GM23338 (cell line): ENCODE measurements around the gene PSPC1. TPM values are rescaled to one million over a fixed set of nuclear protein-coding genes. Genes with fewer than 3 reads are reported as not detected.

Source experiments
- ATAC-seq: fragments of 200-7000 bp; cut with Tn5 transposase; 3 replicates; pipeline ENCODE4 v1.9.1; 2020
- DNase-seq: peaks from one replicate; pipeline ENCODE4 v3.0.0-alpha.2; 2015; ENCODE audit warnings: low spot score
- H2AFZ ChIP-seq: fragments of 200-600 bp; sonication (generic); 2 replicates; pipeline ENCODE4 v1.8.0; 2016; ENCODE audit warnings: antibody characterized with exemption, mild to moderate bottlenecking, moderate library complexity
- H3F3A ChIP-seq: fragments of 200-600 bp; sonication (generic); replicated peaks from 2 replicates; pipeline ENCODE4 v1.8.0; 2017; ENCODE audit warnings: antibody characterized with exemption, mixed run types, low read depth
- H3K27ac ChIP-seq: fragments of 200-600 bp; sonication (generic); 2 replicates; pipeline ENCODE4 v1.6.1; 2016; ENCODE audit warnings: low read depth
- H3K27me3 ChIP-seq: fragments of 200-600 bp; sonication (generic); 2 replicates; pipeline ENCODE4 v1.8.0; 2016; ENCODE audit warnings: mild to moderate bottlenecking, mixed run types, moderate library complexity; ENCODE audit not compliant: insufficient read depth
- H3K36me3 ChIP-seq: fragments of 200-600 bp; sonication (generic); 2 replicates; pipeline ENCODE4 v1.8.0; 2016; ENCODE audit warnings: mild to moderate bottlenecking; ENCODE audit not compliant: insufficient read depth
- H3K4me1 ChIP-seq: fragments of 200-600 bp; sonication (generic); 2 replicates; pipeline ENCODE4 v1.8.0; 2016; ENCODE audit warnings: mild to moderate bottlenecking, moderate library complexity; ENCODE audit not compliant: insufficient read depth
- H3K4me2 ChIP-seq: fragments of 200-600 bp; sonication (generic); 2 replicates; pipeline ENCODE4 v1.7.1; 2017; ENCODE audit warnings: mixed run types
- H3K4me3 ChIP-seq: fragments of 200-600 bp; sonication (generic); 2 replicates; pipeline ENCODE4 v1.6.1; 2016; ENCODE audit warnings: mixed run types
- H3K79me2 ChIP-seq: fragments of 200-600 bp; sonication (generic); replicated peaks from 2 replicates; pipeline ENCODE4 v1.8.0; 2017; ENCODE audit warnings: mild to moderate bottlenecking; ENCODE audit not compliant: insufficient read depth
- H3K9me2 ChIP-seq: fragments of 200-600 bp; sonication (generic); 2 replicates; pipeline ENCODE4 v1.8.0; 2017; ENCODE audit not compliant: insufficient read depth
- H4K20me1 ChIP-seq: fragments of 200-600 bp; sonication (generic); replicated peaks from 2 replicates; pipeline ENCODE4 v1.8.0; 2017; ENCODE audit warnings: mild to moderate bottlenecking; ENCODE audit not compliant: insufficient read depth
- H3K27ac Mint-ChIP-seq: 2 replicates; pipeline ENCODE4 v1.8.0; 2020; ENCODE audit warnings: inconsistent platforms, mild to moderate bottlenecking, moderate library complexity, mixed read lengths
- H3K27me3 Mint-ChIP-seq: 3 replicates; pipeline ENCODE4 v1.8.0; 2022; ENCODE audit warnings: low read depth, mild to moderate bottlenecking, moderate library complexity, mixed read lengths, inconsistent platforms; ENCODE audit not compliant: insufficient read depth, poor library complexity
- H3K36me3 Mint-ChIP-seq: 3 replicates; pipeline ENCODE4 v1.8.0; 2021; ENCODE audit warnings: low read depth, mild to moderate bottlenecking, inconsistent platforms, moderate library complexity, mixed read lengths
- H3K4me1 Mint-ChIP-seq: 3 replicates; pipeline ENCODE4 v1.8.0; 2020; ENCODE audit warnings: mild to moderate bottlenecking, inconsistent platforms, mixed read lengths
- H3K4me3 Mint-ChIP-seq: 3 replicates; pipeline ENCODE4 v1.8.0; 2021; ENCODE audit warnings: moderate library complexity, mild to moderate bottlenecking, inconsistent platforms, mixed read lengths
- H3K9me3 Mint-ChIP-seq: 3 replicates; pipeline ENCODE4 v1.8.0; 2020; ENCODE audit warnings: moderate library complexity, mild to moderate bottlenecking, inconsistent platforms, mixed read lengths
- CTCF ChIP-seq, 2 experiments: fragments of 200-600 bp in 1 of 2; sonication (generic) in 1 of 2; conservative IDR thresholded peaks; 2 replicates each; pipeline versions ENCODE4 v1.5.1 to v1.6.1; 2016 to 2017; ENCODE audit warnings: antibody characterized with exemption in 2 of 2, low read depth in 2 of 2, mild to moderate bottlenecking in 2 of 2, moderate library complexity in 1 of 2
- ETS1 ChIP-seq: IDR thresholded peaks from 2 replicates; pipeline ENCODE4 v1.6.1; 2016; ENCODE audit warnings: antibody characterized with exemption
- EZH2 ChIP-seq: fragments of 200-600 bp; sonication (generic); IDR thresholded peaks from one replicate; pipeline ENCODE4 v1.8.0; 2017; ENCODE audit warnings: antibody characterized with exemption, mild to moderate bottlenecking, low read depth; ENCODE audit not compliant: unreplicated experiment
- EZH2phosphoT487 ChIP-seq: fragments of 200-600 bp; sonication (generic); IDR thresholded peaks from one replicate; pipeline ENCODE4 v1.8.1; 2018; ENCODE audit warnings: antibody characterized with exemption; ENCODE audit not compliant: unreplicated experiment
- JUNB ChIP-seq: IDR thresholded peaks from one replicate; pipeline ENCODE4 v1.6.1; 2016; ENCODE audit warnings: antibody characterized with exemption; ENCODE audit not compliant: unreplicated experiment
- NANOG ChIP-seq: IDR thresholded peaks from 2 replicates; pipeline ENCODE4 v1.6.1; 2016; ENCODE audit warnings: antibody characterized with exemption, borderline replicate concordance
- POLR2AphosphoS5 ChIP-seq: IDR thresholded peaks from 2 replicates; pipeline ENCODE4 v1.6.1; 2016; ENCODE audit warnings: antibody characterized with exemption, low read depth
- REST ChIP-seq: IDR thresholded peaks from one replicate; pipeline ENCODE4 v1.6.1; 2018; ENCODE audit warnings: antibody characterized with exemption; ENCODE audit not compliant: unreplicated experiment
- STAT1 ChIP-seq: IDR thresholded peaks from one replicate; pipeline ENCODE4 v1.6.1; 2016; ENCODE audit warnings: antibody characterized with exemption; ENCODE audit not compliant: unreplicated experiment
- ZNF114 ChIP-seq: fragments of 250-450 bp; sonication (Bioruptor Pico); IDR thresholded peaks from 2 replicates; pipeline ENCODE4 v1.5.0; 2020; ENCODE audit warnings: mild to moderate bottlenecking, moderate library complexity
- ZNF331 ChIP-seq: fragments of 250-450 bp; sonication (Bioruptor Pico); IDR thresholded peaks from 2 replicates; pipeline ENCODE4 v1.5.0; 2020; ENCODE audit warnings: low read depth, mild to moderate bottlenecking, moderate library complexity
- polyA plus RNA-seq: library from polyadenylated mRNA; unstranded; fragments of >200 nt; fragmentation: Nextera tagmentation; extraction: Ambion mirVana; gene quantifications from 2 replicates; pipeline ENCODE4 v1.2.1, GENCODE V29; 2016
- total RNA-seq: library from RNA; depleted of rRNA; stranded (reverse); fragments of >200 nt; shearing (Covaris generic); gene quantifications from 2 replicates; pipeline ENCODE4 v1.2.3, GENCODE V29; 2014

The PSPC1 gene
- total and polyA plus RNA-seq, 2 experiments from 2014 or later, result 38.2 to 80.2 TPM

- no peak for TF ChIP-seq ETS1
- no peak for TF ChIP-seq ZNF114 (CRISPR knock-in tag)
- TF ChIP-seq EZH2phosphoT487, result no peak
- TF ChIP-seq STAT1, result no peak
- no peak for TF ChIP-seq NANOG
- TF ChIP-seq EZH2, result no peak
- no peak for TF ChIP-seq POLR2AphosphoS5
- no peak for TF ChIP-seq ZNF331 (CRISPR knock-in tag)
- no peak for TF ChIP-seq CTCF (conservative IDR thresholded peaks at IDR 0.05; ENCODE audit: low read depth in 2 of 2)
Observed at GRCh38 chr13:19663416-19663979, 119.2 kb downstream of the PSPC1 start (continued).

- TF ChIP-seq NANOG (no peak), ZNF331 (CRISPR knock-in tag) (no peak), ZNF114 (CRISPR knock-in tag) (no peak), POLR2AphosphoS5 (no peak), REST (no peak), CTCF (conservative IDR thresholded peaks at IDR 0.05; ENCODE audit: low read depth in 2 of 2) (no peak), ETS1 (no peak), JUNB (no peak)
Observed at GRCh38 chr13:19661561-19661960, 121.2 kb downstream of the PSPC1 start.

More at GRCh38 chr13:19661561-19661960, 121.2 kb downstream of the PSPC1 start:
- Histone ChIP-seq H3F3A (peaks cover 10% of the 10 kb centered on the region; the same call in 1 of the 2 replicates), H3K4me2 (no peak overlapping the region), H3K79me2 (no peaks in the 10 kb centered on the region), H3K4me3 (no peak overlapping the region), H4K20me1 (peaks cover 3% of the 10 kb centered on the region; the same call in 1 of the 2 replicates), H3K36me3 (peaks cover 9% of the 10 kb centered on the region), H2AFZ (no peak overlapping the region), H3K27me3 (no peaks in the 10 kb centered on the region), H3K27ac (no peak overlapping the region), H3K9me2 (no peaks in the 10 kb centered on the region), H3K4me1 (no peaks in the 10 kb centered on the region)
- DNase-seq, result no peak
- ATAC-seq, result no peak
- H3K27me3 Mint-ChIP-seq, result peaks cover 2% of the 10 kb centered on the region
- peaks cover 39% of the 10 kb centered on the region for H3K36me3 Mint-ChIP-seq
- no peaks in the 10 kb centered on the region for H3K9me3 Mint-ChIP-seq
- H3K4me3 Mint-ChIP-seq, result no peak overlapping the region
- no peak overlapping the region for H3K27ac Mint-ChIP-seq
- H3K4me1 Mint-ChIP-seq, result peaks cover 10% of the 10 kb centered on the region
